NCI-H510A treated with DMSO at 0.1 percent for 48 hours (cell line): ENCODE data around the gene AFDN.
"Not testable (repeated sequence)": the region's sequence is repeated elsewhere in the genome, so short reads cannot be mapped to it uniquely, and the experiment has no call there.

Source experiments
- DNase-seq: peaks from one replicate; lab custom pipeline; 2025; lab: John Stamatoyannopoulos, UW

Gene AFDN

GRCh38 chr6:168000198-168001028 is 173.7 kb downstream of the AFDN start:
- DNase-seq: no peak

GRCh38 chr6:168001029-168001332 is 174.3 kb downstream of the AFDN start:
- DNase-seq: no peak

- DNase-seq: not testable (repeated sequence)
Measured at GRCh38 chr6:168001514-168001913, 174.8 kb downstream of the AFDN start.

- DNase-seq: no peak
Measured at GRCh38 chr6:168002804-168003203, 176.1 kb downstream of the AFDN start.

- DNase-seq: no peak
Measured at GRCh38 chr6:168004023-168004422, 177.3 kb downstream of the AFDN start.

GRCh38 chr6:168004945-168005344 is 178.2 kb downstream of the AFDN start:
- no peak for DNase-seq

GRCh38 chr6:168005796-168006195 is 179.1 kb downstream of the AFDN start:
- no peak for DNase-seq

GRCh38 chr6:168007592-168008338 is 181.1 kb downstream of the AFDN start:
- no peak for DNase-seq

GRCh38 chr6:168009331-168009730 is 182.6 kb downstream of the AFDN start:
- DNase-seq: no peak

GRCh38 chr6:168011291-168011690 is 184.6 kb downstream of the AFDN start:
- no peak for DNase-seq

GRCh38 chr6:168012431-168013249 is 185.9 kb downstream of the AFDN start:
- no peak for DNase-seq

GRCh38 chr6:168013250-168013915 is 186.7 kb downstream of the AFDN start:
- no peak for DNase-seq

- DNase-seq: no peak
Measured at GRCh38 chr6:168014428-168014827, 187.7 kb downstream of the AFDN start.

- no peak for DNase-seq
Measured at GRCh38 chr6:168015009-168015408, 188.3 kb downstream of the AFDN start.

- no peak for DNase-seq
Measured at GRCh38 chr6:168015482-168016175, 188.9 kb downstream of the AFDN start.

GRCh38 chr6:168016176-168016620 is 189.5 kb downstream of the AFDN start:
- no peak for DNase-seq

GRCh38 chr6:168016721-168017525 is 190.2 kb downstream of the AFDN start:
- no peak for DNase-seq

- no peak for DNase-seq
Measured at GRCh38 chr6:168017629-168018028, 190.9 kb downstream of the AFDN start.

- DNase-seq: no peak
Measured at GRCh38 chr6:168018664-168019063, 192.0 kb downstream of the AFDN start.

GRCh38 chr6:168020242-168020641 is 193.5 kb downstream of the AFDN start:
- DNase-seq: no peak

- DNase-seq: no peak
Measured at GRCh38 chr6:168021581-168021980, 194.9 kb downstream of the AFDN start.
